Activated T-cell treated with anti-CD3 and anti-CD28 coated beads, Interleukin-2, amount 50 U/mL, for 4 hours (primary cell): ENCODE results near the gene ZDHHC17. TPM values are rescaled to one million over a fixed set of nuclear protein-coding genes. Genes with fewer than 3 reads are reported as not detected.
"Not testable (repeated sequence)": the region's sequence is repeated elsewhere in the genome, so short reads cannot be mapped to it uniquely, and the experiment has no call there.

Source experiments
- ATAC-seq, 2 donors: fragments of 200-7000 bp; cut with Tn5 transposase; one replicate each; pipeline ENCODE4 v1.10.0; 2021
- DNase-seq: peaks from one replicate; pipeline ENCODE4 v3.0.0-alpha.2; 2020
- H3K27me3 Mint-ChIP-seq: one replicate; pipeline ENCODE4 v1.8.0; 2021; ENCODE audit warnings: low read depth, mixed read lengths
- H3K36me3 Mint-ChIP-seq: one replicate; pipeline ENCODE4 v1.8.0; 2022; ENCODE audit warnings: mixed read lengths; ENCODE audit not compliant: insufficient read depth
- H3K4me1 Mint-ChIP-seq: one replicate; pipeline ENCODE4 v1.8.0; 2021; ENCODE audit warnings: low read depth, mixed read lengths
- H3K4me3 Mint-ChIP-seq: one replicate; pipeline ENCODE4 v1.8.0; 2021; ENCODE audit warnings: mild to moderate bottlenecking, moderate library complexity, mixed read lengths
- H3K9me3 Mint-ChIP-seq: one replicate; pipeline ENCODE4 v1.8.0; 2021; ENCODE audit warnings: mixed read lengths
- total RNA-seq, 3 donors: library from RNA; stranded (reverse); gene quantifications; one replicate each; pipeline ENCODE4 v1.2.1, GENCODE V29; 2021

ZDHHC17 gene
- total RNA-seq, result 10 to 100 TPM; 20.5 to 28.1 (median 25.4) TPM

- Mint-ChIP-seq H3K36me3 (no peaks in the 10 kb centered on the region), H3K9me3 (no peaks in the 10 kb centered on the region), H3K4me3 (peak within 1 kb of the TSS; percentile 97), H3K4me1 (peaks cover 47% of the 10 kb centered on the region), H3K27me3 (no peaks in the 10 kb centered on the region)
- ATAC-seq (peak; percentile 88 to 92), DNase-seq (peak; percentile 90)
These were observed at the start of gene ZDHHC17 for GRCh38 chr12:76763746-76764675. Gene ZDHHC17 (plus strand): TSS chr12:76764115. CDS start chr12:76764237, 122 bp downstream.

- H3K9me3 Mint-ChIP-seq, result no peaks in the 10 kb centered on the region
- ATAC-seq (no peak), DNase-seq (no peak)
- no peaks in the 10 kb centered on the region for H3K4me1 Mint-ChIP-seq
- peaks cover 4% of the 10 kb centered on the region for H3K27me3 Mint-ChIP-seq
- H3K4me3 Mint-ChIP-seq, result no peak overlapping the region
- H3K36me3 Mint-ChIP-seq, result no peaks in the 10 kb centered on the region
These were observed 49.5 kb upstream of the ZDHHC17 start for GRCh38 chr12:76714415-76714814.

GRCh38 chr12:76714861-76715260 lies 49.1 kb upstream of the ZDHHC17 start:
- peaks cover 4% of the 10 kb centered on the region for H3K27me3 Mint-ChIP-seq
- H3K4me3 Mint-ChIP-seq, result no peak overlapping the region
- no peaks in the 10 kb centered on the region for H3K4me1 Mint-ChIP-seq
- H3K36me3 Mint-ChIP-seq, result no peaks in the 10 kb centered on the region
- DNase-seq (no peak), ATAC-seq (no peak)
- H3K9me3 Mint-ChIP-seq, result no peaks in the 10 kb centered on the region

DNA sequence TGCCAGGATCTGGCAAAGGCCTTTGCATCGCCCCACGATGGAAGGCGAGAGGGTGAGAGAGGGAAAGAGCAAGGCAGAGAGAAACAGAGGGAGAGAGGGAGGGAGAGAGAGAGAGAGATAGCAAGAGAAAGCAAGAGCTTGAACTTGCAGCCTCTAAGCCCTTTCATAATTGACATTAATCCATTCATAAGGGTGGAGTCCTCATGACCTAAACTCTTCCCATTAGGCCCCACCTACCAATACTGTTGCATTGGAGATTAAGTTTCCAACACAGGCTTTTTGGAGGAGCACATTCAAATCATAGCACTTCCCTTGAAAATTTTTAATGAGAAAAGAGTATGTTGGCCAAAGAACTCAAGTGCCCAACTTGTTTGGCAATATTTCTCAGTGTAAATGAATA lies 48.6 kb upstream of the ZDHHC17 start:
- Mint-ChIP-seq H3K36me3 (no peaks in the 10 kb centered on the region), H3K27me3 (peaks cover 4% of the 10 kb centered on the region), H3K4me3 (no peak overlapping the region), H3K9me3 (no peaks in the 10 kb centered on the region), H3K4me1 (no peaks in the 10 kb centered on the region)
- ATAC-seq (no peak), DNase-seq (no peak)

DNA sequence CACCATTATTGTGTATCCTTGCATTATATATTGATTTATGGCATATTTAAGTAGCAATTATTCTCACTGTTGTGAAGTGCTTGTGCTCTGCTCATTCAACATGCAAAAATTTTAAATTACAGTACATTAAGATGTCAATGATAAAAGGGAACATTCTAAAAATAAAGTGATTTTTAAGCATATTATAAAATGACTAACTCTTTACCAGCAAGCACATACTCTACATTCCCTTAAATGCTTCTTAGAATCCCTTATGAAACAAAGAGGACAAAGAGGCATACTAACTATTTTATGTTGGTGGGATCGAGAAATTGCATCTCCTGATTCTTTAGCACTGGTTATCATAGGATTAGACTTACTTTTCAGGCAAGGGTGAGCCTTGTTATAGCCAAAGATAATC lies 46.6 kb upstream of the ZDHHC17 start:
- Mint-ChIP-seq H3K4me1 (no peaks in the 10 kb centered on the region), H3K36me3 (no peaks in the 10 kb centered on the region), H3K4me3 (no peak overlapping the region), H3K9me3 (no peaks in the 10 kb centered on the region), H3K27me3 (peaks cover 2% of the 10 kb centered on the region)
- no peak for ATAC-seq
- no peak for DNase-seq

DNA sequence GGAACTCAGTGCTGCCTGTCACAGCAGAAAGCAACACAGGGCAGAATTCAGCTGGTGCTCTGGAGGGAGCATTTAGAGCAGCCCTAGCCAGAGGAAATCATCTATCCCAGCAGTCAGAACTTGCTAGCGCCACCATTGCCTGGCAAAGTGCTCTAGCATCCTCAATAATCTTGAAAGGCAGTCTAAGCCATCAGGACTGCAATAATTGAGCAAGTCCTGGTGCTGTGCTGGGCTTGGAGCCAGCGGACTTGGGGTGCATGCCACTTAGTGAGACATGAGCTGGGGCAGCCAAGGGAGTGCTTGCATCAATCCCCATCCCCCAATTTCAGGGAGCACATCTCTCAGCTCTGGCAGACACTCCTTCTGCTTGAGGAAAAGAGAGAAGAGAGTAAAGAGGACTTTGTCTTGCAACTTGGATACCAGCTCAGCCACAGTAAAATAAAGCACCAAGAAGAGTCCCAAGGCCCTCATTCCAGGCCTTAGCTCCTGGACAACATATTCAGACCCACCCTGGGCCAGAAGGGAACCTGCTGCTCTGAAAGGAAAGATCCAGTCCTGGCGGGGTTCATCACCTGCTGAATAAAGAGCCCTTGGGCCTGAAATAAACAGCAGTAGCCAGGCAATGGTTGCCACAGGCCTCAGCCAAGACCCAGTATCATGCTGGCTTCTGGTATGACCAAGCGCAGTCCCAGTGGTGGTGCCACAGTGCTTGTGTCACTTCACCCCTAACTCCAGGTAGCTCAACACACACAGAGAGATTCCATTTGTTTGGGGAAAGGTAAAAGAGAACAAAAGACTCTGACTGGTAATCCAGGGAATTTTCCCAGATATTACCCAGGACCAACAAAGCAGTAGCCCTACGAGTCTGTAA lies 44.5 kb upstream of the ZDHHC17 start:
- Mint-ChIP-seq H3K27me3 (no peaks in the 10 kb centered on the region), H3K9me3 (no peaks in the 10 kb centered on the region), H3K4me3 (no peak overlapping the region), H3K4me1 (no peaks in the 10 kb centered on the region), H3K36me3 (no peaks in the 10 kb centered on the region)
- no peak for DNase-seq
- no peak for ATAC-seq

DNA sequence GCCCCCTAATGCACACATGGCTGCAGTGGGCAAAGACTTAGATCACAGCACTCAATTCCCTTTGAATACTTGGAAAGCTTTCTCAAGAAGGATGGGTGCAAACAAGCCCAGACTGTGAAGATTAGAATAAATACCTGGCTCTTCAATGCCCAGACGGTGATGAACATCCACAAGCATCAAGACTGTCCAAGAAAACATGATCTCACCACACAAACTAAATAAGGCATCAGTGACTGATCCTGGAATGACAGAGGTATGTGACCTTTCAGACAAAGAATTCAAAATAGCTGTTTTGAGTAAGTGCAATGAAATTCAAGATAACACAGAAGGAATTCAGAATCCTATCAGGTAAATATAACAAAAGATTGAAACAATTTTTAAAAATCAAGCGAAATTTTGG lies 43.8 kb upstream of the ZDHHC17 start:
- Mint-ChIP-seq H3K27me3 (no peaks in the 10 kb centered on the region), H3K4me3 (no peak overlapping the region), H3K9me3 (no peaks in the 10 kb centered on the region), H3K36me3 (no peaks in the 10 kb centered on the region), H3K4me1 (no peaks in the 10 kb centered on the region)
- DNase-seq (no peak), ATAC-seq (no peak)

DNA sequence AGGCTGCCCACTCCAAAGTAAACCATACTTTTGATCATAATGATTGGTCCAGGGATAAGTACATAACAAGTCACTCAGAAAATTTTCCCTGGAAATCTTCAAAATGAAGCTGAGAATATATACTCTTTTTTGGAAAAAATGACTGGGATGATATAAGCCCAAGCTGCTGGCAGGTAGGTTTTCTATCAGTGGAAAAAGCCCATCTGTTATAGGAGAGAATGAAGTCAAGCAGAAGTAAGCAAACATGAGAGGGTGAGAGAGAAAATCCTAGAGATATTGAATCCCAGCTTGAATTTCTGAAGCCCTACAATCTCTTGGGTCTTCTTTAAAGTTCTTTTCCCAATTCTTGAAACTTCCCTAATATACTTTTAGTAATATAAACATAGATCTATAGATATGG lies 37.3 kb upstream of the ZDHHC17 start:
- DNase-seq (no peak), ATAC-seq (no peak)
- Mint-ChIP-seq H3K4me1 (no peaks in the 10 kb centered on the region), H3K27me3 (no peaks in the 10 kb centered on the region), H3K4me3 (no peak overlapping the region), H3K36me3 (no peaks in the 10 kb centered on the region), H3K9me3 (no peaks in the 10 kb centered on the region)

GRCh38 chr12:76732188-76732587 lies 31.7 kb upstream of the ZDHHC17 start:
- DNase-seq, H3K4me1 Mint-ChIP-seq, H3K36me3 Mint-ChIP-seq, H3K27me3 Mint-ChIP-seq, H3K4me3 Mint-ChIP-seq, ATAC-seq: not testable (repeated sequence)
- peaks cover 12% of the 10 kb centered on the region for H3K9me3 Mint-ChIP-seq

- not testable (repeated sequence) for ATAC-seq, DNase-seq, H3K4me3 Mint-ChIP-seq, H3K36me3 Mint-ChIP-seq, H3K4me1 Mint-ChIP-seq
- Mint-ChIP-seq H3K9me3 (peaks cover 20% of the 10 kb centered on the region), H3K27me3 (peaks cover 11% of the 10 kb centered on the region)
These were observed 26.2 kb upstream of the ZDHHC17 start for GRCh38 chr12:76737689-76738088.

DNA sequence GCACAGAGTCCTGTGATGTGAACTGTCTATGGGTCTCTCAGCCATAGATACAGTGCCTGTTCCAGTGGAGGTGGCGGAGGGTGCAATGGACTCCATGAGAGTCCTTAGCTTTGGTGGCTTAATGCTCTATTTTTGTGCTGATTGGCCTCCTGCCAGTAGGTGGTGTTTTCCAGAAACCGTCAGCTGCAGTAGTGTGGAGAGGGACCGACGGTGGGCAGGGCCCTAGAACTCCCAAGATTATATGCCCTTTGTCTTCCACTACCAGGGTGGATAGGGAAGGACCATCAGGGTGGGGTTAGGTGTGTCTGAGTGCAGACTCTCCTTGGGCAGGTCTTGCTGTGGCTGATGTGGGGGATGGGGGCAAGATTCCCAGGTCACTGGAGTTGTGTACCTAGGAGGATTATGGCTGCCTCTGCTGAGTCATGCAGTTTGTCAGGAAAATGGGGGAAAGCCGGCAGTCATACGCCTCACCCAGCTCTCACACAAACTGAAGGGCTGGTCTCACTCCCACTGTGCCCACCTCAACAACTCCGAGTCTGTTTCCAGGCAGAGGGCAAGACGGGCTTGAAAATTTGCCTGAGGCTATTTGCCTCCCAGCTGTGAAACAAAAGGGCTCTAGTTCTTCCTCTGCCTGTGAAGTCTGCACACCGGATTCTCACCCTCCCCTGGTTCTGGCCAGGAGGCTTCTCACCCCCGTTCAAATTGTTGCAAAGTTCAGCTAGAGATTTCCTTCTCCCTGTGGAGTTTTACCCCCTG lies 24.9 kb upstream of the ZDHHC17 start:
- H3K4me3 Mint-ChIP-seq, result no peak overlapping the region
- ATAC-seq (no peak), DNase-seq (no peak)
- no peaks in the 10 kb centered on the region for H3K4me1 Mint-ChIP-seq
- peaks cover 3% of the 10 kb centered on the region for H3K36me3 Mint-ChIP-seq
- peaks cover 9% of the 10 kb centered on the region for H3K27me3 Mint-ChIP-seq
- peaks cover 14% of the 10 kb centered on the region for H3K9me3 Mint-ChIP-seq

DNA sequence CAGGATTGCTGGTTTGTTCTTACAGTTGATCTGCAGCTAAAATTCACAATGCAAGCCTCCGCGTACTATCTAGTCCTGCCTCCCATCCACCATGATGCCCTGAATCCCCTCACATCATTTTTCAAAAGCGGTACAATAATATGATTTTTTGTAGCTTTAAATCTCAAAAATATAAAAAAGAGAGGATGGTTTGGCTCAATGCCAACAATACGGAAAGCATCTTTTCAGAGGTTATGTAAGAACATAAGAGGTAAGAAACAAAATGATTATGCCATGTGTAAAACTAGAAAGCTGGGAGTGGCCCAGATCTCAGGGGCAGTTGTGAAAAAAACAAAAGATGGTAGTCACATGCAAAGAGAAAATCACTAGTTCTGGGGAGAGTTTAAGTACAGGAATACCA lies 24.0 kb upstream of the ZDHHC17 start:
- Mint-ChIP-seq H3K4me3 (no peak overlapping the region), H3K36me3 (peaks cover 3% of the 10 kb centered on the region), H3K27me3 (peaks cover 7% of the 10 kb centered on the region), H3K9me3 (peaks cover 14% of the 10 kb centered on the region), H3K4me1 (no peaks in the 10 kb centered on the region)
- ATAC-seq, result no peak
- DNase-seq, result no peak

GRCh38 chr12:76740501-76740900 lies 23.4 kb upstream of the ZDHHC17 start:
- Mint-ChIP-seq H3K36me3 (peaks cover 3% of the 10 kb centered on the region), H3K27me3 (peaks cover 7% of the 10 kb centered on the region), H3K4me1 (no peaks in the 10 kb centered on the region), H3K9me3 (peaks cover 14% of the 10 kb centered on the region), H3K4me3 (no peak overlapping the region)
- DNase-seq, result no peak
- ATAC-seq, result no peak

DNA sequence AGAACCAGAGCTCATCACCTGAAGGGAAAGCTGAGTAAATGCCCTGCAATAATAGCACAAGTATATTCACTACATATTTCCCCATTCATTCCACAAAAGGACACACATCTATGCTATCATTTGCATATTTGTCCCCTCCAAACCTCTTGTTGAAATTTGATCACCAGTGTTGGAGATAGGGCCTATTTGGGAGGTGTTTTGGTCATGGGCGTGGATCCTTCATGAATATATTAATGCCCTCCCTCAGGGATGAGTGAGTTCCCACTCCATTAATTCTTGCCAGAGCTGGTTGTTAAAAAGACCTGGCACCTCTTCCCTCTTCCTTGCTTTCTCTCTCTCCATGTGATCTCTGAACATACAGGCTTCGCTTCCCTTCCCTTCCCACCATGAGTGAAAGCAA lies 18.6 kb upstream of the ZDHHC17 start:
- Mint-ChIP-seq H3K4me1 (no peaks in the 10 kb centered on the region), H3K27me3 (peaks cover 2% of the 10 kb centered on the region), H3K9me3 (no peaks in the 10 kb centered on the region), H3K4me3 (no peak overlapping the region), H3K36me3 (no peaks in the 10 kb centered on the region)
- ATAC-seq (no peak), DNase-seq (no peak)
